H9 (cell line): ENCODE measurements around the gene TM2D1. TPM values are rescaled to one million over a fixed set of nuclear protein-coding genes. Genes with fewer than 3 reads are reported as not detected.

Experiments
- DNase-seq: peaks from one replicate; pipeline ENCODE4 v3.0.0-alpha.2; 2017
- H2AFZ ChIP-seq: one replicate; pipeline ENCODE4 v1.6.1; 2013; ENCODE audit warnings: mild to moderate bottlenecking, low read length, control low read depth, moderate library complexity
- H2AK5ac ChIP-seq: 2 replicates; pipeline ENCODE4 v1.6.1; 2013; ENCODE audit warnings: low read length, control low read depth, mixed read lengths; ENCODE audit not compliant: insufficient read length
- H2BK120ac ChIP-seq: one replicate; pipeline ENCODE4 v1.6.1; 2013; ENCODE audit warnings: low read depth, mild to moderate bottlenecking, low read length, control low read depth, inconsistent platforms; ENCODE audit not compliant: poor library complexity, severe bottlenecking
- H2BK12ac ChIP-seq: 2 replicates; pipeline ENCODE4 v1.6.1; 2013; ENCODE audit warnings: low read length, control low read depth, mixed read lengths, low read depth; ENCODE audit not compliant: insufficient read length
- H2BK15ac ChIP-seq: 2 replicates; pipeline ENCODE4 v1.6.1; 2013; ENCODE audit warnings: low read depth, low read length, control low read depth
- H2BK20ac ChIP-seq: one replicate; pipeline ENCODE4 v1.6.1; 2013; ENCODE audit warnings: low read depth, mild to moderate bottlenecking, low read length, control low read depth, inconsistent platforms; ENCODE audit not compliant: poor library complexity, severe bottlenecking
- H2BK5ac ChIP-seq: 2 replicates; pipeline ENCODE4 v1.6.1; 2013; ENCODE audit warnings: low read length, control low read depth, mixed read lengths; ENCODE audit not compliant: insufficient read length
- H3K14ac ChIP-seq: 2 replicates; pipeline ENCODE4 v1.6.1; 2013; ENCODE audit warnings: low read length, control low read depth; ENCODE audit not compliant: insufficient read depth
- H3K18ac ChIP-seq: 2 replicates; pipeline ENCODE4 v1.6.1; 2013; ENCODE audit warnings: low read depth, mild to moderate bottlenecking, mixed read lengths, low read length, control low read depth; ENCODE audit not compliant: insufficient read length
- H3K23ac ChIP-seq: 2 replicates; pipeline ENCODE4 v1.6.1; 2013; ENCODE audit warnings: low read length, control low read depth, mixed read lengths, low read depth; ENCODE audit not compliant: insufficient read length
- H3K23me2 ChIP-seq: 2 replicates; pipeline ENCODE4 v1.6.1; 2013; ENCODE audit warnings: low read depth, mild to moderate bottlenecking, mixed read lengths, low read length, control low read depth; ENCODE audit not compliant: insufficient read length, poor library complexity, severe bottlenecking
- H3K27ac ChIP-seq: 2 replicates; pipeline ENCODE4 v1.5.1; 2013; ENCODE audit warnings: low read length, control low read depth, mixed read lengths, low read depth; ENCODE audit not compliant: insufficient read length
- H3K27me3 ChIP-seq: 2 replicates; pipeline ENCODE4 v1.6.1; 2013; ENCODE audit warnings: low read length, control low read depth, inconsistent platforms; ENCODE audit not compliant: insufficient read depth
- H3K4ac ChIP-seq: 2 replicates; pipeline ENCODE4 v1.6.1; 2013; ENCODE audit warnings: low read depth, mild to moderate bottlenecking, control low read depth, inconsistent platforms, low read length, moderate library complexity
- H3K4me1 ChIP-seq: 2 replicates; pipeline ENCODE4 v1.6.1; 2013; ENCODE audit warnings: low read length, control low read depth, inconsistent platforms; ENCODE audit not compliant: insufficient read depth
- H3K4me2 ChIP-seq: 2 replicates; pipeline ENCODE4 v1.6.1; 2013; ENCODE audit warnings: low read length, control low read depth, mixed read lengths; ENCODE audit not compliant: insufficient read length, insufficient read depth
- H3K56ac ChIP-seq: 2 replicates; pipeline ENCODE4 v1.6.1; 2013; ENCODE audit warnings: low read depth, mild to moderate bottlenecking, mixed read lengths, low read length, control low read depth; ENCODE audit not compliant: insufficient read length
- H3K79me1 ChIP-seq: 2 replicates; pipeline ENCODE4 v1.6.1; 2013; ENCODE audit warnings: low read depth, mild to moderate bottlenecking, moderate library complexity, low read length, control low read depth, inconsistent platforms; ENCODE audit not compliant: insufficient read depth, poor library complexity, severe bottlenecking
- H3K79me2 ChIP-seq: 2 replicates; pipeline ENCODE4 v1.6.1; 2013; ENCODE audit warnings: low read length, control low read depth, inconsistent platforms; ENCODE audit not compliant: insufficient read depth
- H3K9ac ChIP-seq: 2 replicates; pipeline ENCODE4 v1.6.1; 2013; ENCODE audit warnings: low read length, control low read depth, mixed read lengths; ENCODE audit not compliant: insufficient read length; ENCODE audit errors: extremely low read depth
- H3K9me3 ChIP-seq: one replicate; pipeline ENCODE4 v1.6.1; 2013; ENCODE audit warnings: low read depth, low read length, inconsistent platforms; ENCODE audit not compliant: control insufficient read depth
- H3T11ph ChIP-seq: one replicate; pipeline ENCODE4 v1.6.1; 2013; ENCODE audit warnings: mild to moderate bottlenecking, low read length, control low read depth, inconsistent platforms
- H4K20me1 ChIP-seq: one replicate; pipeline ENCODE4 v1.6.1; 2013; ENCODE audit not compliant: control insufficient read depth, insufficient read length, insufficient read depth
- H4K5ac ChIP-seq: 2 replicates; pipeline ENCODE4 v1.6.1; 2013; ENCODE audit warnings: low read depth, mild to moderate bottlenecking, mixed read lengths, low read length, control low read depth; ENCODE audit not compliant: insufficient read length
- H4K8ac ChIP-seq: replicated peaks from 2 replicates; pipeline ENCODE4 v1.6.1; 2013; ENCODE audit warnings: low read length, control low read depth, mixed read lengths, low read depth; ENCODE audit not compliant: insufficient read length
- H4K91ac ChIP-seq: 2 replicates; pipeline ENCODE4 v1.6.1; 2013; ENCODE audit warnings: low read depth, mild to moderate bottlenecking, moderate library complexity, mixed read lengths, low read length, control low read depth; ENCODE audit not compliant: insufficient read length
- H3K27ac Mint-ChIP-seq, 3 experiments: 2 replicates in 2 of 3; 3 replicates in 1 of 3; pipeline ENCODE4 v1.8.0; 2020 to 2021; ENCODE audit warnings: mixed read lengths in 3 of 3, mild to moderate bottlenecking in 1 of 3, moderate library complexity in 1 of 3
- H3K27me3 Mint-ChIP-seq: 2 replicates; pipeline ENCODE4 v1.8.0; 2021; ENCODE audit warnings: low read depth, mild to moderate bottlenecking, moderate library complexity, mixed read lengths
- H3K36me3 Mint-ChIP-seq, 3 experiments: 2 replicates in 2 of 3; 3 replicates in 1 of 3; pipeline ENCODE4 v1.8.0; 2020 to 2021; ENCODE audit warnings: low read depth in 3 of 3, mixed read lengths in 3 of 3; ENCODE audit not compliant: insufficient read depth in 1 of 3
- H3K4me1 Mint-ChIP-seq, 2 experiments: 2 replicates each; pipeline ENCODE4 v1.8.0; 2020; ENCODE audit warnings: mixed read lengths in 2 of 2
- H3K4me3 Mint-ChIP-seq, 2 experiments: 2 replicates in 1 of 2; 3 replicates in 1 of 2; pipeline ENCODE4 v1.8.0; 2020 to 2021; ENCODE audit warnings: mild to moderate bottlenecking in 2 of 2, mixed read lengths in 2 of 2, moderate library complexity in 1 of 2
- H3K9me3 Mint-ChIP-seq, 2 experiments: 2 replicates in 1 of 2; 3 replicates in 1 of 2; pipeline ENCODE4 v1.8.0; 2020; ENCODE audit warnings: mild to moderate bottlenecking in 2 of 2, mixed read lengths in 2 of 2, moderate library complexity in 1 of 2
- WGBS: extraction: QIAGEN DNeasy Blood & Tissue Kit; methylation state at CpG from one replicate; pipeline ENCODE4 v1.1.7; 2013; ENCODE audit warnings: missing lambda C conversion rate, low lambda C conversion rate, mixed read lengths; ENCODE audit not compliant: insufficient read length; ENCODE audit errors: extremely low coverage; 5-methylcytosine and 5-hydroxymethylcytosine counted together
- total RNA-seq: library from RNA; stranded (reverse); gene quantifications from 2 replicates; pipeline ENCODE4 v1.2.1, GENCODE V29; 2021
- TF ChIP-seq, protein P1 (sequence below): fragments of 200-600 bp; sonication (generic); conservative IDR thresholded peaks from 3 replicates; pipeline ENCODE4 v1.8.0; 2021; ENCODE audit warnings: antibody characterized with exemption, mild to moderate bottlenecking

The TM2D1 gene
- total RNA-seq, 1 experiment from 2014 or later, result 20.3 TPM

DNA sequence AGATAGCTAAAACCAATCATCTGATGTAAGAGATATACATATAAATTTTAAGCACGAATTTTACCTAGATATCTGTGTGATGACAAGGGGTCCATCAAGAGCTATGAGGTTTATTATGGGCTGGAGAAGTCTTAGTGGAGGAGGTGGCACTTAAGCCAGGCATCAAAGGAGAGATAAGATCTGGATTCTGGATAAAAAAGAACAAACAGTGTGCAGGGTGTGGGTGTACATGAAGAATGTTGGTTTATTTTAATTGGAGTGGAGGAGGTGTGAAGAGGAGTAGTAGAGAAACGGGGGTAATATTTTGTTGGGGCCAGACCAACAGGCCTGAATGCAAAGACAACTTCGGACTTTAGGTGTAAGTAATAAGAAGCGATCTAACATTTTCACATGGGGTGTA lies 80.6 kb downstream of the TM2D1 start:
- Histone ChIP-seq H3K4me1 (no peaks in the 10 kb centered on the region), H4K20me1 (no peaks in the 10 kb centered on the region), H2BK20ac (no peak overlapping the region), H2BK5ac (no peak overlapping the region), H3K18ac (no peak overlapping the region), H4K8ac (no peak overlapping the region), H3K23me2 (no peaks in the 10 kb centered on the region), H3K27me3 (no peaks in the 10 kb centered on the region), H2BK15ac (no peak overlapping the region), H3K79me2 (no peaks in the 10 kb centered on the region), H2BK120ac (no peak overlapping the region), H3K4me2 (no peak overlapping the region), H2AFZ (no peak overlapping the region), H3K79me1 (no peaks in the 10 kb centered on the region), H2AK5ac (no peak overlapping the region), H3K56ac (no peak overlapping the region), H3K14ac (no peak overlapping the region), H3K27ac (no peak overlapping the region), H4K91ac (no peak overlapping the region), H3K9ac (no peak overlapping the region), H2BK12ac (no peak overlapping the region), H3K23ac (no peak overlapping the region), H3T11ph (no peak overlapping the region), H3K4ac (no peak overlapping the region), H4K5ac (no peak overlapping the region), H3K9me3 (no peaks in the 10 kb centered on the region)
- Mint-ChIP-seq H3K9me3 (no peaks in the 10 kb centered on the region), H3K27ac (no peak overlapping the region), H3K27me3 (peaks cover 16% of the 10 kb centered on the region), H3K4me1 (peaks cover 13 to 16% of the 10 kb centered on the region in 2 experiments), H3K4me3 (no peak overlapping the region), H3K36me3 (no peaks in the 10 kb centered on the region)
- 100% methylated on average over 1 of the region's 4 CpGs for WGBS
- TF ChIP-seq, protein P1, sequence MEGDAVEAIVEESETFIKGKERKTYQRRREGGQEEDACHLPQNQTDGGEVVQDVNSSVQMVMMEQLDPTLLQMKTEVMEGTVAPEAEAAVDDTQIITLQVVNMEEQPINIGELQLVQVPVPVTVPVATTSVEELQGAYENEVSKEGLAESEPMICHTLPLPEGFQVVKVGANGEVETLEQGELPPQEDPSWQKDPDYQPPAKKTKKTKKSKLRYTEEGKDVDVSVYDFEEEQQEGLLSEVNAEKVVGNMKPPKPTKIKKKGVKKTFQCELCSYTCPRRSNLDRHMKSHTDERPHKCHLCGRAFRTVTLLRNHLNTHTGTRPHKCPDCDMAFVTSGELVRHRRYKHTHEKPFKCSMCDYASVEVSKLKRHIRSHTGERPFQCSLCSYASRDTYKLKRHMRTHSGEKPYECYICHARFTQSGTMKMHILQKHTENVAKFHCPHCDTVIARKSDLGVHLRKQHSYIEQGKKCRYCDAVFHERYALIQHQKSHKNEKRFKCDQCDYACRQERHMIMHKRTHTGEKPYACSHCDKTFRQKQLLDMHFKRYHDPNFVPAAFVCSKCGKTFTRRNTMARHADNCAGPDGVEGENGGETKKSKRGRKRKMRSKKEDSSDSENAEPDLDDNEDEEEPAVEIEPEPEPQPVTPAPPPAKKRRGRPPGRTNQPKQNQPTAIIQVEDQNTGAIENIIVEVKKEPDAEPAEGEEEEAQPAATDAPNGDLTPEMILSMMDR, result no peak
- DNase-seq, result no peak
